AG04450 (cell line): ENCODE data around the gene MIPOL1. TPM values are rescaled to one million over a fixed set of nuclear protein-coding genes. Genes with fewer than 3 reads are reported as not detected.

Source experiments
- CTCF ChIA-PET: fragments of 300-600, 350-600 bp; formaldehyde crosslinking; extraction: SDS; loops from one replicate; lab custom pipeline; 2022; ENCODE audit warnings: antibody characterized with exemption, inconsistent platforms; lab: Charles Lee
- POLR2A ChIA-PET: fragments of 350-600 bp; formaldehyde crosslinking; extraction: SDS; loops from one replicate; lab custom pipeline; 2021; ENCODE audit warnings: antibody characterized with exemption, inconsistent platforms; lab: Yijun Ruan, JAX
- DNase-seq: peaks from one replicate; pipeline ENCODE4 v3.0.0-alpha.2; 2011; ENCODE audit warnings: low read depth, low spot score
- H3K27ac ChIP-seq: one replicate; pipeline ENCODE4 v1.5.1; 2012; ENCODE audit warnings: low read depth, low read length, control low read depth
- H3K27me3 ChIP-seq: one replicate; pipeline ENCODE4 v1.6.0; 2012; ENCODE audit warnings: low read length; ENCODE audit not compliant: control insufficient read depth, insufficient read depth
- H3K4me3 ChIP-seq: 2 replicates; pipeline ENCODE4 v1.5.1; 2011; ENCODE audit warnings: mild to moderate bottlenecking, low read depth, low read length, control low read depth
- H3K9me3 ChIP-seq: 2 replicates; pipeline ENCODE4 v1.5.1; 2012; ENCODE audit warnings: low read length; ENCODE audit not compliant: control insufficient read depth, insufficient read depth
- CTCF ChIP-seq: IDR thresholded peaks from 2 replicates; pipeline ENCODE4 v1.5.1; 2011; ENCODE audit warnings: low read depth, low read length, control low read depth, inconsistent platforms
- polyA plus RNA-seq: library from polyadenylated mRNA; depleted of rRNA; stranded (reverse); fragments of >200 nt; gene quantifications from 2 replicates; pipeline ENCODE4 v1.2.3, GENCODE V29; 2011; rRNA removed
- small RNA-seq: library from RNA; depleted of rRNA; stranded (forward); fragments of <200 nt; gene quantifications from one replicate; pipeline ENCODE3, GENCODE V24; 2012; ENCODE audit warnings: low read depth; ENCODE audit not compliant: insufficient read length

MIPOL1 gene
- polyA plus RNA-seq, 1 experiment = 7.0 TPM

- POLR2A ChIA-PET = no interaction called here
- CTCF ChIA-PET = interaction anchor here (1.2 to 3.9 kb wide), 4 partner anchors 9 to 368 kb away, joined by 4 to 16 read pairs (median 10); no protein-coding TSS in a partner anchor
Measured at GRCh38 chr14:37598747-37599506, 401.2 kb downstream of the MIPOL1 start.

GRCh38 chr14:37599507-37600368 is 402.0 kb downstream of the MIPOL1 start:
- no peak for TF ChIP-seq CTCF
- H3K9me3 ChIP-seq = peaks cover 16% of the 10 kb centered on the region
- ChIA-PET CTCF (interaction anchor here (1.2 to 3.9 kb wide), 4 partner anchors 23 to 369 kb away, joined by 3 to 16 read pairs (median 4); no protein-coding TSS in a partner anchor), POLR2A (no interaction called here)
- no peak overlapping the region for H3K4me3 ChIP-seq
- DNase-seq = no peak
- no peak overlapping the region for H3K27ac ChIP-seq
- peaks cover 91% of the 10 kb centered on the region for H3K27me3 ChIP-seq

More at GRCh38 chr14:37598747-37599506, 401.2 kb downstream of the MIPOL1 start:
- no peak for DNase-seq
- Histone ChIP-seq H3K9me3 (peaks cover 16% of the 10 kb centered on the region), H3K27ac (no peak overlapping the region), H3K27me3 (peaks cover 84% of the 10 kb centered on the region), H3K4me3 (no peak overlapping the region)
- no peak for TF ChIP-seq CTCF

GRCh38 chr14:37600880-37601741 is 403.4 kb downstream of the MIPOL1 start:
- DNase-seq = no peak
- TF ChIP-seq CTCF = no peak
- POLR2A ChIA-PET = no interaction called here
- Histone ChIP-seq H3K27me3 (peaks cover 96% of the 10 kb centered on the region), H3K27ac (no peak overlapping the region), H3K4me3 (no peak overlapping the region), H3K9me3 (peaks cover 16% of the 10 kb centered on the region)
- CTCF ChIA-PET = interaction anchor here (0.6 to 1.4 kb wide), 5 partner anchors 58 to 371 kb away, joined by 3 to 6 read pairs (median 4); no protein-coding TSS in a partner anchor

- DNase-seq = no peak
- CTCF ChIA-PET = interaction anchor here (0.7 to 1.4 kb wide), 2 partner anchors 355 to 369 kb away, joined by 3 to 4 read pairs; no protein-coding TSS in a partner anchor
- H3K27me3 ChIP-seq = peaks cover 90% of the 10 kb centered on the region
- no peak for TF ChIP-seq CTCF
- H3K27ac ChIP-seq = no peak overlapping the region
- H3K4me3 ChIP-seq = no peak overlapping the region
- H3K9me3 ChIP-seq = peaks cover 16% of the 10 kb centered on the region
- POLR2A ChIA-PET = no interaction called here
Measured at GRCh38 chr14:37601865-37602264, 404.1 kb downstream of the MIPOL1 start.

Small RNA genes within 50 kb of the gene (small RNA-seq; reads per million reads assigned to genes)
- not detected for gene RNU6-273P
- gene RNU6-886P = not detected

Other genes starting within 250 kb of the MIPOL1 start
- gene SLC25A21, start 25.3 kb upstream of the MIPOL1 start, polyA plus RNA-seq = 1.5 and 2.0 TPM in 2 replicates